Thyroid gland (tissue), 4 donors: ENCODE measurements around the gene ZDHHC22. TPM values are rescaled to one million over a fixed set of nuclear protein-coding genes. Genes with fewer than 3 reads are reported as not detected.

Experiments used
- DNase-seq, 2 donors: peaks; one replicate each; pipeline ENCODE4 v3.0.0-alpha.2; 2019
- H3K27ac ChIP-seq, 3 donors: fragments of 200-600 bp; sonication (generic); 1 replicate in 2 of 3; 2 replicates in 1 of 3; pipeline ENCODE4 v1.5.1; 2016 to 2019; ENCODE audit warnings: mild to moderate bottlenecking in 1 of 3, moderate library complexity in 1 of 3
- H3K27me3 ChIP-seq: fragments of 200-600 bp; sonication (generic); one replicate; pipeline ENCODE4 v1.5.1; 2019
- H3K36me3 ChIP-seq, 2 donors: fragments of 200-600 bp; sonication (generic); one replicate each; pipeline ENCODE4 v1.5.1; 2016 to 2019
- H3K4me1 ChIP-seq, 2 donors: fragments of 200-600 bp; sonication (generic); one replicate each; pipeline ENCODE4 v1.5.1; 2017 to 2019
- H3K4me3 ChIP-seq, 3 donors: fragments of 200-600 bp; sonication (generic); replicated peaks in 1 of 3; 1 replicate in 2 of 3; 2 replicates in 1 of 3; pipeline ENCODE4 v1.5.1; 2016; ENCODE audit warnings: mild to moderate bottlenecking in 1 of 3
- H3K9me3 ChIP-seq: fragments of 200-600 bp; sonication (generic); one replicate; pipeline ENCODE4 v1.5.1; 2017
- POLR2A ChIP-seq, 2 donors: fragments of 450-650 bp; IDR thresholded peaks; one replicate each; pipeline ENCODE4 v1.6.1; 2017; ENCODE audit warnings: antibody characterized with exemption in 2 of 2, mild to moderate bottlenecking in 2 of 2, moderate library complexity in 1 of 2
- WGBS, 2 donors: methylation state at CpG; one replicate each; pipeline ENCODE4 v1.1.5; 2017; 5-methylcytosine and 5-hydroxymethylcytosine counted together
- intact Hi-C: fragments of 100-400 bp; cut with DNase I; formaldehyde crosslinking; loops from one replicate; pipeline ENCODE4 v1.15.1; 2023
- total RNA-seq, 4 donors: library from RNA; depleted of rRNA; stranded (reverse); fragments of >200 nt; gene quantifications; one replicate each; pipeline ENCODE4 v1.2.3, GENCODE V29; 2016
- TF ChIP-seq, protein P1 (sequence below), 6 experiments: fragments of 200-600 bp in 3 of 6; fragments of 450-650 bp in 3 of 6; sonication (generic) in 3 of 6; IDR thresholded peaks; one replicate each; pipeline ENCODE4 v1.5.1; 2016 to 2019; ENCODE audit warnings: antibody characterized with exemption in 6 of 6, mild to moderate bottlenecking in 2 of 6, inconsistent platforms in 1 of 6, moderate library complexity in 1 of 6

The ZDHHC22 gene
- total RNA-seq, 4 donors from 2014 or later = not detected

GRCh38 chr14:77158882-77159255 lies 17.3 kb upstream of the ZDHHC22 start:
- no peak for DNase-seq
- WGBS, 2 donors = 76 to 78% methylated on average over 2 of the region's 2 CpGs
- no peaks in the 10 kb centered on the region for H3K4me1 ChIP-seq
- no peak overlapping the region for H3K4me3 ChIP-seq
- TF ChIP-seq, protein P1, sequence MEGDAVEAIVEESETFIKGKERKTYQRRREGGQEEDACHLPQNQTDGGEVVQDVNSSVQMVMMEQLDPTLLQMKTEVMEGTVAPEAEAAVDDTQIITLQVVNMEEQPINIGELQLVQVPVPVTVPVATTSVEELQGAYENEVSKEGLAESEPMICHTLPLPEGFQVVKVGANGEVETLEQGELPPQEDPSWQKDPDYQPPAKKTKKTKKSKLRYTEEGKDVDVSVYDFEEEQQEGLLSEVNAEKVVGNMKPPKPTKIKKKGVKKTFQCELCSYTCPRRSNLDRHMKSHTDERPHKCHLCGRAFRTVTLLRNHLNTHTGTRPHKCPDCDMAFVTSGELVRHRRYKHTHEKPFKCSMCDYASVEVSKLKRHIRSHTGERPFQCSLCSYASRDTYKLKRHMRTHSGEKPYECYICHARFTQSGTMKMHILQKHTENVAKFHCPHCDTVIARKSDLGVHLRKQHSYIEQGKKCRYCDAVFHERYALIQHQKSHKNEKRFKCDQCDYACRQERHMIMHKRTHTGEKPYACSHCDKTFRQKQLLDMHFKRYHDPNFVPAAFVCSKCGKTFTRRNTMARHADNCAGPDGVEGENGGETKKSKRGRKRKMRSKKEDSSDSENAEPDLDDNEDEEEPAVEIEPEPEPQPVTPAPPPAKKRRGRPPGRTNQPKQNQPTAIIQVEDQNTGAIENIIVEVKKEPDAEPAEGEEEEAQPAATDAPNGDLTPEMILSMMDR (IDR thresholded peaks at IDR 0.05) = no peak
- no peak for TF ChIP-seq POLR2A (IDR thresholded peaks at IDR 0.05)
- H3K9me3 ChIP-seq = no peaks in the 10 kb centered on the region
- peaks cover 2% of the 10 kb centered on the region for H3K27me3 ChIP-seq
- no peak overlapping the region for H3K27ac ChIP-seq
- intact Hi-C loops = loop anchor here (10.0 kb wide), 1 partner anchor 156 kb away; no protein-coding TSS in a partner anchor
- no peaks in the 10 kb centered on the region for H3K36me3 ChIP-seq

- peaks cover 2% of the 10 kb centered on the region for H3K27me3 ChIP-seq
- H3K36me3 ChIP-seq = no peaks in the 10 kb centered on the region
- DNase-seq = peak; percentile 20 to 37
- H3K4me1 ChIP-seq = no peaks in the 10 kb centered on the region
- H3K27ac ChIP-seq = no peak overlapping the region
- intact Hi-C loops = loop anchor here (10.0 kb wide), 1 partner anchor 156 kb away; no protein-coding TSS in a partner anchor
- no peaks in the 10 kb centered on the region for H3K9me3 ChIP-seq
- TF ChIP-seq, protein P1 (IDR thresholded peaks at IDR 0.05) = no peak
- TF ChIP-seq POLR2A (IDR thresholded peaks at IDR 0.05) = no peak
- H3K4me3 ChIP-seq = no peak overlapping the region
- 15 to 20% methylated on average over 18 of the region's 18 CpGs for WGBS, 2 donors
Observed at GRCh38 chr14:77158175-77158881, 16.7 kb upstream of the ZDHHC22 start.

GRCh38 chr14:77157740-77158139 lies 16.1 kb upstream of the ZDHHC22 start:
- intact Hi-C loops = loop anchor here (10.0 kb wide), 1 partner anchor 157 kb away; no protein-coding TSS in a partner anchor
- TF ChIP-seq, protein P1 (IDR thresholded peaks at IDR 0.05) = no peak
- TF ChIP-seq POLR2A (IDR thresholded peaks at IDR 0.05) = no peak
- Histone ChIP-seq H3K27ac (no peak overlapping the region), H3K27me3 (peaks cover 2% of the 10 kb centered on the region), H3K9me3 (no peaks in the 10 kb centered on the region), H3K4me1 (no peaks in the 10 kb centered on the region), H3K36me3 (no peaks in the 10 kb centered on the region), H3K4me3 (no peak overlapping the region)
- WGBS, 2 donors = 48 to 55% methylated on average over 11 of the region's 11 CpGs
- no peak for DNase-seq

DNA sequence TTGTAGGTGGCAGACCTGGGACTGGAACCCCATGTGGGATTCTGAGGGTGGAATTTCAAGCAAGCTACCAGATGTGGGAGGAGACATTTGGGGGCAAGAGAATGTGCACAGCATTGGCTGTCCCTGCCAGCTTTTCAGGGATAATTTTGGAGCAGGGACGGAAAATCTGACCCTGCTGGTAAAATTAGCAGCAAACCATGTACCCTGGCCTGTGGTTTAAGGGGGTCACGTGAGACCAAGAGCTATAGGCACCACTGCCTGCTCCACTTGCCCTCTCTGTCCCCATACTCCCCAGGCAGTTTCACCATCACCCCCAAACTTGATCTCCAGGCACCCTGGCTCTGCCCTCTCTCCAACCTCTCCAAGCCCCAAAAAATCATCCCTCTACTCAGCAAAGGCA lies 13.5 kb upstream of the ZDHHC22 start:
- intact Hi-C loops = loop anchor here (10.0 kb wide), 1 partner anchor 160 kb away; no protein-coding TSS in a partner anchor
- Histone ChIP-seq H3K9me3 (no peaks in the 10 kb centered on the region), H3K27ac (no peak overlapping the region), H3K36me3 (no peaks in the 10 kb centered on the region), H3K27me3 (peaks cover 2% of the 10 kb centered on the region), H3K4me1 (no peaks in the 10 kb centered on the region), H3K4me3 (no peak overlapping the region)
- WGBS, 2 donors = 57 to 68% methylated on average over 2 of the region's 2 CpGs
- TF ChIP-seq, protein P1 (IDR thresholded peaks at IDR 0.05) = no peak
- TF ChIP-seq POLR2A (IDR thresholded peaks at IDR 0.05) = no peak
- DNase-seq = no peak

GRCh38 chr14:77154421-77154820 lies 12.8 kb upstream of the ZDHHC22 start:
- Histone ChIP-seq H3K27ac (no peak overlapping the region), H3K9me3 (no peaks in the 10 kb centered on the region), H3K4me1 (no peaks in the 10 kb centered on the region), H3K36me3 (no peaks in the 10 kb centered on the region), H3K4me3 (no peak overlapping the region), H3K27me3 (peaks cover 2% of the 10 kb centered on the region)
- DNase-seq = no peak
- intact Hi-C loops = loop anchor here (10.0 kb wide), 1 partner anchor 160 kb away; no protein-coding TSS in a partner anchor
- TF ChIP-seq, protein P1 (IDR thresholded peaks at IDR 0.05) = no peak
- no peak for TF ChIP-seq POLR2A (IDR thresholded peaks at IDR 0.05)
- 55 to 60% methylated on average over 7 of the region's 7 CpGs for WGBS, 2 donors
